Activated naive CD8-positive, alpha-beta T cell treated with anti-CD3 and anti-CD28 coated beads, Interleukin-2, amount 10 ng/mL, durations not matched to agents 7 days and 5 days (primary cell): ENCODE measurements around the gene GOLGA7B. TPM values are rescaled to one million over a fixed set of nuclear protein-coding genes. Genes with fewer than 3 reads are reported as not detected.

Experiments
- ATAC-seq: fragments of 150-1000 bp; cut with Tn5 transposase; one replicate; pipeline ENCODE4 v1.10.0; 2021; ENCODE audit warnings: low read depth, moderate library complexity
- POLR2A ChIA-PET: fragments of 350-600 bp; sonication (Branson Sonifier 250); formaldehyde crosslinking; loops from one replicate; lab custom pipeline; 2021; ENCODE audit warnings: antibody characterized with exemption; lab: Charles Lee
- DNase-seq: peaks from one replicate; pipeline ENCODE4 v3.0.0; 2021
- H3K27ac Mint-ChIP-seq: one replicate; pipeline ENCODE4 v1.8.0; 2022; ENCODE audit warnings: mild to moderate bottlenecking, mixed read lengths
- H3K27me3 Mint-ChIP-seq: one replicate; pipeline ENCODE4 v1.8.0; 2022; ENCODE audit warnings: mild to moderate bottlenecking, moderate library complexity, mixed read lengths
- H3K36me3 Mint-ChIP-seq: one replicate; pipeline ENCODE4 v1.8.0; 2021; ENCODE audit warnings: mild to moderate bottlenecking, mixed read lengths
- H3K4me1 Mint-ChIP-seq: one replicate; pipeline ENCODE4 v1.8.0; 2021; ENCODE audit warnings: mixed read lengths
- H3K4me3 Mint-ChIP-seq: one replicate; pipeline ENCODE4 v1.8.0; 2022; ENCODE audit warnings: mild to moderate bottlenecking, moderate library complexity, mixed read lengths
- H3K9me3 Mint-ChIP-seq: one replicate; pipeline ENCODE4 v1.8.0; 2021; ENCODE audit warnings: mixed read lengths
- total RNA-seq, 2 experiments: library from RNA; stranded (reverse); gene quantifications; one replicate each; pipeline ENCODE4 v1.2.3, GENCODE V29; 2021

GOLGA7B gene
- total RNA-seq, 2 experiments from 2014 or later = 10.8 to 12.0 TPM

GRCh38 chr10:97861924-97862323 is 12.3 kb downstream of the GOLGA7B start:
- no peaks in the 10 kb centered on the region for H3K9me3 Mint-ChIP-seq
- ATAC-seq (no peak), DNase-seq (no peak)
- H3K36me3 Mint-ChIP-seq = peaks cover 20% of the 10 kb centered on the region
- no peak overlapping the region for H3K27ac Mint-ChIP-seq
- no peak overlapping the region for H3K4me3 Mint-ChIP-seq
- POLR2A ChIA-PET = interaction anchor here (1.6 kb wide), 1 partner anchor 11 kb away, joined by 6 read pairs; no protein-coding TSS in a partner anchor
- H3K4me1 Mint-ChIP-seq = peaks cover 20% of the 10 kb centered on the region
- no peaks in the 10 kb centered on the region for H3K27me3 Mint-ChIP-seq

- no peak for ATAC-seq
- Mint-ChIP-seq H3K4me3 (no peak overlapping the region), H3K27ac (no peak overlapping the region), H3K36me3 (peaks cover 19% of the 10 kb centered on the region), H3K9me3 (no peaks in the 10 kb centered on the region), H3K27me3 (no peaks in the 10 kb centered on the region), H3K4me1 (peaks cover 8% of the 10 kb centered on the region)
- POLR2A ChIA-PET = no interaction called here
- no peak for DNase-seq
Observed at GRCh38 chr10:97863808-97864207, 14.2 kb downstream of the GOLGA7B start.

GRCh38 chr10:97865488-97865887 is 15.8 kb downstream of the GOLGA7B start:
- Mint-ChIP-seq H3K27ac (no peak overlapping the region), H3K27me3 (peaks cover 3% of the 10 kb centered on the region), H3K4me1 (peaks cover 18% of the 10 kb centered on the region), H3K9me3 (no peaks in the 10 kb centered on the region), H3K36me3 (peaks cover 16% of the 10 kb centered on the region), H3K4me3 (no peak overlapping the region)
- DNase-seq = no peak
- ATAC-seq = no peak
- POLR2A ChIA-PET = no interaction called here

GRCh38 chr10:97866524-97867219 is 17.0 kb downstream of the GOLGA7B start:
- H3K9me3 Mint-ChIP-seq = no peaks in the 10 kb centered on the region
- peaks cover 6% of the 10 kb centered on the region for H3K27me3 Mint-ChIP-seq
- H3K27ac Mint-ChIP-seq = no peak overlapping the region
- DNase-seq = no peak
- peaks cover 13% of the 10 kb centered on the region for H3K4me1 Mint-ChIP-seq
- no peak overlapping the region for H3K4me3 Mint-ChIP-seq
- POLR2A ChIA-PET = interaction anchor here (0.9 to 1.8 kb wide), 2 partner anchors 9 kb away, joined by 3 to 4 read pairs; no protein-coding TSS in a partner anchor
- ATAC-seq = no peak
- peaks cover 16% of the 10 kb centered on the region for H3K36me3 Mint-ChIP-seq

- H3K27ac Mint-ChIP-seq = no peak overlapping the region
- H3K36me3 Mint-ChIP-seq = peaks cover 16% of the 10 kb centered on the region
- POLR2A ChIA-PET = interaction anchor here (0.7 to 1.8 kb wide), 3 partner anchors 9 to 131 kb away, joined by 3 to 4 read pairs (median 3); partner anchors contain the start of gene ZFYVE27
- ATAC-seq (no peak), DNase-seq (no peak)
- H3K9me3 Mint-ChIP-seq = no peaks in the 10 kb centered on the region
- peaks cover 13% of the 10 kb centered on the region for H3K4me1 Mint-ChIP-seq
- peaks cover 7% of the 10 kb centered on the region for H3K27me3 Mint-ChIP-seq
- H3K4me3 Mint-ChIP-seq = no peak overlapping the region
Observed at GRCh38 chr10:97867220-97867800, 17.7 kb downstream of the GOLGA7B start.

- H3K4me3 Mint-ChIP-seq = no peak overlapping the region
- peaks cover 11% of the 10 kb centered on the region for H3K27me3 Mint-ChIP-seq
- H3K9me3 Mint-ChIP-seq = no peaks in the 10 kb centered on the region
- peaks cover 16% of the 10 kb centered on the region for H3K36me3 Mint-ChIP-seq
- POLR2A ChIA-PET = interaction anchor here (0.7 to 2.6 kb wide), 8 partner anchors 10 to 131 kb away, joined by 3 to 12 read pairs (median 4); partner anchors contain the start of gene ZFYVE27
- no peak overlapping the region for H3K27ac Mint-ChIP-seq
- no peak for DNase-seq
- peaks cover 10% of the 10 kb centered on the region for H3K4me1 Mint-ChIP-seq
- ATAC-seq = no peak
Observed at GRCh38 chr10:97868134-97868685, 18.6 kb downstream of the GOLGA7B start.

GRCh38 chr10:97869091-97870042 is 19.7 kb downstream of the GOLGA7B start:
- POLR2A ChIA-PET = interaction anchor here (0.9 to 2.6 kb wide), 8 partner anchors 16 to 132 kb away, joined by 3 to 17 read pairs (median 6); partner anchors contain the start of genes GOLGA7B and ZFYVE27
- peak; percentile 83 for DNase-seq
- no peaks in the 10 kb centered on the region for H3K9me3 Mint-ChIP-seq
- H3K36me3 Mint-ChIP-seq = peaks cover 11% of the 10 kb centered on the region
- H3K4me1 Mint-ChIP-seq = peaks cover 10% of the 10 kb centered on the region
- peak overlapping the region; percentile 64 for H3K4me3 Mint-ChIP-seq
- peak; percentile 99 for ATAC-seq
- peaks cover 11% of the 10 kb centered on the region for H3K27me3 Mint-ChIP-seq
- H3K27ac Mint-ChIP-seq = peak overlapping the region; percentile 78

- peaks cover 10% of the 10 kb centered on the region for H3K4me1 Mint-ChIP-seq
- POLR2A ChIA-PET = interaction anchor here (2.1 kb wide), 1 partner anchor 90 kb away, joined by 7 read pairs; no protein-coding TSS in a partner anchor
- peaks cover 11% of the 10 kb centered on the region for H3K27me3 Mint-ChIP-seq
- H3K4me3 Mint-ChIP-seq = no peak overlapping the region
- no peaks in the 10 kb centered on the region for H3K9me3 Mint-ChIP-seq
- no peak for DNase-seq
- H3K36me3 Mint-ChIP-seq = no peaks in the 10 kb centered on the region
- ATAC-seq = no peak
- no peak overlapping the region for H3K27ac Mint-ChIP-seq
Observed at GRCh38 chr10:97870990-97871389, 21.3 kb downstream of the GOLGA7B start.

GRCh38 chr10:97873569-97873968 is 23.9 kb downstream of the GOLGA7B start:
- no peak for DNase-seq
- ATAC-seq = no peak
- H3K27me3 Mint-ChIP-seq = peaks cover 11% of the 10 kb centered on the region
- POLR2A ChIA-PET = interaction anchor here (1.1 kb wide), 1 partner anchor 24 kb away, joined by 3 read pairs; the partner anchor contains the start of gene GOLGA7B
- H3K4me1 Mint-ChIP-seq = peaks cover 10% of the 10 kb centered on the region
- H3K27ac Mint-ChIP-seq = no peak overlapping the region
- H3K36me3 Mint-ChIP-seq = no peaks in the 10 kb centered on the region
- no peaks in the 10 kb centered on the region for H3K9me3 Mint-ChIP-seq
- no peak overlapping the region for H3K4me3 Mint-ChIP-seq

- Mint-ChIP-seq H3K4me1 (peaks cover 5% of the 10 kb centered on the region), H3K4me3 (no peak overlapping the region), H3K36me3 (no peaks in the 10 kb centered on the region), H3K27me3 (peaks cover 11% of the 10 kb centered on the region), H3K9me3 (no peaks in the 10 kb centered on the region), H3K27ac (no peak overlapping the region)
- DNase-seq (no peak), ATAC-seq (no peak)
- POLR2A ChIA-PET = interaction anchor here (0.7 kb wide), 1 partner anchor 138 kb away, joined by 3 read pairs; the partner anchor contains the start of gene ZFYVE27
Observed at GRCh38 chr10:97874332-97874731, 24.7 kb downstream of the GOLGA7B start.

GRCh38 chr10:97875391-97875790 is 25.7 kb downstream of the GOLGA7B start:
- Mint-ChIP-seq H3K4me3 (no peak overlapping the region), H3K27ac (no peak overlapping the region), H3K36me3 (no peaks in the 10 kb centered on the region), H3K4me1 (no peaks in the 10 kb centered on the region), H3K27me3 (peaks cover 10% of the 10 kb centered on the region), H3K9me3 (no peaks in the 10 kb centered on the region)
- DNase-seq = no peak
- POLR2A ChIA-PET = no interaction called here
- no peak for ATAC-seq

- ATAC-seq (no peak), DNase-seq (no peak)
- Mint-ChIP-seq H3K27ac (no peak overlapping the region), H3K9me3 (no peaks in the 10 kb centered on the region), H3K27me3 (peaks cover 11% of the 10 kb centered on the region), H3K4me1 (no peaks in the 10 kb centered on the region), H3K36me3 (no peaks in the 10 kb centered on the region), H3K4me3 (no peak overlapping the region)
- POLR2A ChIA-PET = interaction anchor here (0.7 kb wide), 1 partner anchor 111 kb away, joined by 3 read pairs; no protein-coding TSS in a partner anchor
Observed at GRCh38 chr10:97876402-97876801, 26.8 kb downstream of the GOLGA7B start.
